HG03378 (cell line): Measurements from ENCODE around the gene SIAH3.

Source experiments
- ATAC-seq: cut with Tn5 transposase; IDR thresholded peaks from one replicate; pipeline ENCODE4 v1.9.1; 2021; ENCODE audit warnings: mild to moderate bottlenecking, moderate library complexity; ENCODE audit not compliant: unreplicated experiment

SIAH3 gene

GRCh38 chr13:45825387-45825650, 26.2 kb downstream of the SIAH3 start:
- no peak for ATAC-seq

- ATAC-seq: no peak
Measured at GRCh38 chr13:45823583-45823982, 28.0 kb downstream of the SIAH3 start.

- no peak for ATAC-seq
Measured at GRCh38 chr13:45821811-45822210, 29.7 kb downstream of the SIAH3 start.

GRCh38 chr13:45820106-45820838, 31.3 kb downstream of the SIAH3 start:
- ATAC-seq: no peak

- no peak for ATAC-seq
Measured at GRCh38 chr13:45817833-45818232, 33.7 kb downstream of the SIAH3 start.

- no peak for ATAC-seq
Measured at GRCh38 chr13:45816427-45816826, 35.1 kb downstream of the SIAH3 start.

GRCh38 chr13:45812695-45813372, 38.7 kb downstream of the SIAH3 start:
- no peak for ATAC-seq

GRCh38 chr13:45811891-45812694, 39.5 kb downstream of the SIAH3 start:
- ATAC-seq: no peak

GRCh38 chr13:45809801-45810394, 41.7 kb downstream of the SIAH3 start:
- no peak for ATAC-seq

GRCh38 chr13:45808925-45809324, 42.6 kb downstream of the SIAH3 start:
- ATAC-seq: no peak

GRCh38 chr13:45807520-45808099, 43.9 kb downstream of the SIAH3 start:
- ATAC-seq: no peak

GRCh38 chr13:45800485-45800884, 51.1 kb downstream of the SIAH3 start:
- ATAC-seq: no peak

GRCh38 chr13:45799451-45799850, 52.1 kb downstream of the SIAH3 start:
- no peak for ATAC-seq

GRCh38 chr13:45798851-45799250, 52.7 kb downstream of the SIAH3 start:
- no peak for ATAC-seq

GRCh38 chr13:45796426-45797235, 54.9 kb downstream of the SIAH3 start:
- ATAC-seq: no peak

- ATAC-seq: no peak
Measured at GRCh38 chr13:45792827-45793303, 58.7 kb downstream of the SIAH3 start.

- ATAC-seq: no peak
Measured at GRCh38 chr13:45788011-45788410, 63.5 kb downstream of the SIAH3 start.

GRCh38 chr13:45787346-45787745, 64.2 kb downstream of the SIAH3 start:
- ATAC-seq: no peak

- ATAC-seq: no peak
Measured at GRCh38 chr13:45786293-45786920, 65.1 kb downstream of the SIAH3 start.
